IMR-90 (cell line): ENCODE results near the gene ADGRA1. TPM values are rescaled to one million over a fixed set of nuclear protein-coding genes. Genes with fewer than 3 reads are reported as not detected.

Source experiments
- ATAC-seq: fragments of 200-7000 bp; cut with Tn5 transposase; 2 replicates; pipeline ENCODE4 v1.9.1; 2020; ENCODE audit warnings: low read depth, mild to moderate bottlenecking, moderate library complexity
- BruUV-seq: library from RNA; stranded (reverse); fragments of 400-500 nt; replicated peaks from 2 replicates; lab custom pipeline; 2021; lab: Mats Ljungman, UMichigan
- CTCF ChIA-PET: fragments of 300-600 bp; formaldehyde crosslinking; extraction: SDS; loops from one replicate; lab custom pipeline; 2021; ENCODE audit warnings: antibody characterized with exemption; lab: Yijun Ruan, JAX
- POLR2A ChIA-PET: fragments of 300-600 bp; sonication (Branson Sonifier 250); formaldehyde crosslinking; loops from one replicate; lab custom pipeline; 2022; ENCODE audit warnings: antibody characterized with exemption; ENCODE audit not compliant: unreplicated experiment; lab: Charles Lee
- DNase-seq: peaks from one replicate; pipeline ENCODE4 v3.0.0; 2013
- H2AFZ ChIP-seq: replicated peaks from 2 replicates; pipeline ENCODE3; 2013; ENCODE audit warnings: low read length, mild to moderate bottlenecking; ENCODE audit not compliant: poor library complexity
- H2AK5ac ChIP-seq: 2 replicates; pipeline ENCODE4 v1.6.1; 2013; ENCODE audit warnings: low read depth, low read length, inconsistent platforms
- H2AK9ac ChIP-seq: replicated peaks from 2 replicates; pipeline ENCODE3; 2013; ENCODE audit warnings: mild to moderate bottlenecking, low read depth, low read length, moderate library complexity; ENCODE audit not compliant: poor library complexity
- H2BK120ac ChIP-seq: 2 replicates; pipeline ENCODE4 v1.6.1; 2013; ENCODE audit warnings: low read depth, low read length, inconsistent platforms
- H2BK15ac ChIP-seq: 3 replicates; pipeline ENCODE4 v1.6.1; 2013; ENCODE audit warnings: low read depth, low read length, inconsistent platforms
- H2BK20ac ChIP-seq: 2 replicates; pipeline ENCODE4 v1.6.1; 2013; ENCODE audit warnings: low read depth, mild to moderate bottlenecking, inconsistent platforms, low read length, moderate library complexity
- H2BK5ac ChIP-seq: 2 replicates; pipeline ENCODE4 v1.6.1; 2013; ENCODE audit warnings: mild to moderate bottlenecking, low read depth, low read length, inconsistent platforms; ENCODE audit not compliant: poor library complexity, severe bottlenecking
- H3K14ac ChIP-seq: replicated peaks from 2 replicates; pipeline ENCODE4 v1.6.1; 2013; ENCODE audit warnings: low read depth, low read length, inconsistent platforms
- H3K18ac ChIP-seq: 2 replicates; pipeline ENCODE4 v1.6.1; 2013; ENCODE audit warnings: low read depth, low read length, control low read depth
- H3K23ac ChIP-seq: 2 replicates; pipeline ENCODE4 v1.6.1; 2013; ENCODE audit warnings: low read depth, low read length, inconsistent platforms
- H3K27ac ChIP-seq: 2 replicates; pipeline ENCODE4 v1.5.1; 2013; ENCODE audit warnings: mild to moderate bottlenecking, control low read depth, low read length; ENCODE audit not compliant: insufficient read depth
- H3K27me3 ChIP-seq: 2 replicates; pipeline ENCODE4 v1.6.1; 2013; ENCODE audit warnings: low read length; ENCODE audit not compliant: control insufficient read depth, insufficient read depth
- H3K36me3 ChIP-seq: 2 replicates; pipeline ENCODE4 v1.6.1; 2013; ENCODE audit warnings: low read length, mixed read lengths; ENCODE audit not compliant: control insufficient read depth, insufficient read depth
- H3K4ac ChIP-seq: 2 replicates; pipeline ENCODE4 v1.6.1; 2013; ENCODE audit warnings: low read depth, low read length, inconsistent platforms
- H3K4me1 ChIP-seq: 2 replicates; pipeline ENCODE4 v1.6.1; 2013; ENCODE audit warnings: low read length, mixed read lengths; ENCODE audit not compliant: control insufficient read depth, insufficient read depth
- H3K4me2 ChIP-seq: 2 replicates; pipeline ENCODE4 v1.6.1; 2013; ENCODE audit warnings: low read depth, mild to moderate bottlenecking, control low read depth, low read length, moderate library complexity
- H3K4me3 ChIP-seq: 2 replicates; pipeline ENCODE4 v1.5.1; 2013; ENCODE audit warnings: low read depth, mild to moderate bottlenecking, control low read depth, low read length, moderate library complexity; ENCODE audit not compliant: insufficient read depth
- H3K56ac ChIP-seq: 2 replicates; pipeline ENCODE4 v1.6.1; 2013; ENCODE audit warnings: low read length, inconsistent platforms; ENCODE audit not compliant: insufficient read depth; ENCODE audit errors: extremely low read depth
- H3K79me1 ChIP-seq, 2 experiments: 2 replicates each; pipeline ENCODE4 v1.6.1; 2013; ENCODE audit warnings: low read length in 2 of 2, inconsistent platforms in 1 of 2, low read depth in 1 of 2
- H3K9ac ChIP-seq: 2 replicates; pipeline ENCODE4 v1.6.1; 2013; ENCODE audit warnings: low read depth, low read length, control low read depth
- H3K9me1 ChIP-seq: 2 replicates; pipeline ENCODE4 v1.6.1; 2013; ENCODE audit warnings: low read length, inconsistent platforms; ENCODE audit not compliant: insufficient read depth
- H3K9me3 ChIP-seq: 2 replicates; pipeline ENCODE4 v1.6.1; 2013; ENCODE audit warnings: low read length; ENCODE audit not compliant: control insufficient read depth, insufficient read depth
- H4K20me1 ChIP-seq: 2 replicates; pipeline ENCODE4 v1.6.1; 2013; ENCODE audit warnings: low read length, inconsistent platforms; ENCODE audit not compliant: insufficient read depth
- H4K5ac ChIP-seq: 2 replicates; pipeline ENCODE4 v1.6.1; 2013; ENCODE audit warnings: mild to moderate bottlenecking, low read depth, low read length, control low read depth
- H4K8ac ChIP-seq, 2 experiments: 2 replicates each; pipeline ENCODE4 v1.6.1; 2013; ENCODE audit warnings: low read depth in 2 of 2, low read length in 2 of 2, control low read depth in 1 of 2, inconsistent platforms in 1 of 2
- H4K91ac ChIP-seq: 2 replicates; pipeline ENCODE4 v1.6.1; 2013; ENCODE audit warnings: low read depth, low read length, inconsistent platforms; ENCODE audit not compliant: insufficient read depth
- FOS ChIP-seq: fragments of 150-350 bp; IDR thresholded peaks from 2 replicates; pipeline ENCODE4 v1.6.1; 2016; ENCODE audit warnings: low read depth, low read length
- MAFK ChIP-seq: IDR thresholded peaks from 2 replicates; pipeline ENCODE4 v1.6.1; 2012; ENCODE audit warnings: low read depth, low read length, improper control_type of control experiment
- POLR2A ChIP-seq: IDR thresholded peaks from 2 replicates; pipeline ENCODE4 v1.6.1; 2012; ENCODE audit warnings: mild to moderate bottlenecking, low read depth, low read length
- WGBS, 2 experiments: methylation state at CpG; one replicate each; pipeline versions ENCODE4 v1.1.5 to v1.1.7; 2013; ENCODE audit warnings: missing lambda C conversion rate in 2 of 2; ENCODE audit not compliant: insufficient read length in 1 of 2; ENCODE audit errors: extremely low coverage in 2 of 2; 5-methylcytosine and 5-hydroxymethylcytosine counted together
- dilution Hi-C: fragments of 300-500 bp; cut with HindIII; formaldehyde crosslinking; loops from one replicate; pipeline ENCODE4 v1.14.3; 2018; ENCODE audit warnings: low sequenced_read_pairs; ENCODE audit not compliant: unreplicated experiment
- in situ Hi-C: fragments of 300-500 bp; cut with MboI; formaldehyde crosslinking; loops from 3 replicates; pipeline ENCODE4 v1.14.3; 2019; ENCODE audit warnings: low sequenced_read_pairs, inconsistent platforms, mixed read lengths
- intact Hi-C: fragments of 100-400 bp; cut with micrococcal nuclease; formaldehyde crosslinking; loops from 2 replicates; pipeline ENCODE4 v1.10.0; 2022
- polyA plus RNA-seq, 3 experiments: library from polyadenylated mRNA; depleted of rRNA; stranded (reverse); fragments of >200 nt; gene quantifications; 2 replicates each; pipeline ENCODE4 v1.2.3, GENCODE V29; 2012; ENCODE audit warnings: low replicate concordance in 1 of 3
- total RNA-seq: library from RNA; depleted of rRNA; stranded (reverse); fragments of >200 nt; gene quantifications from 2 replicates; pipeline ENCODE4 v1.2.3, GENCODE V29; 2012

ADGRA1 gene
- total and polyA plus RNA-seq, 2 of the 4 experiments (the other 2 are of a cell fraction), result not detected

DNA sequence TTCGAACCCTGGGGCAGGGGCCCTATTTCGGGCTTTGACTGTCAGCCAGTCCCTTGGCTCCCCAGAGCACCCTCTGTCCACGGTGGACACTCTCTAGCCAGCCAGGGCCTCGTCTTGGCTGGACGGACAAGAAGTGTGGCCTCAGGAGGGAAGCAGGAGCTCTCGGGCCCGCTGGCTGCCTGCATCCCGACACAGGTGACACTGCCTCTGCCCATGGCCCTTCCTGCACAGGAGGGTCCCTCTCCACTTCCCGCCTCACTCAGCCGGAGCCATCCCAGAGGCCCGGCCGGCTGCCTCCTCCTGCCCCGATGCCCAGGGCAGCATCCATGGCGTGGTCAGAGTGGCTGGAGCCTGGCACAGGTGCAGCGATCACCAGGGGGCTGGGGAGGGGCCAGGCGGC, 7.9 kb downstream of the ADGRA1 start:
- H3K4me1 ChIP-seq, result no peaks in the 10 kb centered on the region
- H3K4me2 ChIP-seq, result no peak overlapping the region
- POLR2A ChIA-PET, result no interaction called here
- no peak overlapping the region for H3K56ac ChIP-seq
- no peak overlapping the region for H4K5ac ChIP-seq
- CTCF ChIA-PET, result no interaction called here
- H3K18ac ChIP-seq, result no peak overlapping the region
- no peak overlapping the region for H2AK9ac ChIP-seq
- no peak for DNase-seq
- in situ Hi-C loops (no loop called here), intact Hi-C loops (no loop called here), dilution Hi-C loops (no loop called here)
- no peak overlapping the region for H2BK20ac ChIP-seq
- WGBS, 2 experiments, result 61% methylated on average over 7 of the region's 16 CpGs; no CpG with 5 or more reads in 1 of the 2 experiments
- H2AFZ ChIP-seq, result no peak overlapping the region
- no peak overlapping the region for H2AK5ac ChIP-seq
- peaks cover 27% of the 10 kb centered on the region; the same call in 1 of the 2 replicates for H3K27me3 ChIP-seq
- no peak overlapping the region for H4K8ac ChIP-seq
- no peak overlapping the region for H4K91ac ChIP-seq
- ATAC-seq, result no peak
- no TSS peak for BruUV-seq
- no peaks in the 10 kb centered on the region for H3K9me1 ChIP-seq
- no peaks in the 10 kb centered on the region for H4K20me1 ChIP-seq
- H3K23ac ChIP-seq, result no peak overlapping the region
- no peak overlapping the region for H2BK120ac ChIP-seq
- H3K36me3 ChIP-seq, result no peaks in the 10 kb centered on the region
- no peak overlapping the region for H3K4me3 ChIP-seq
- no peaks in the 10 kb centered on the region for H3K79me1 ChIP-seq
- no peak overlapping the region for H3K27ac ChIP-seq
- H2BK15ac ChIP-seq, result no peak overlapping the region
- no peaks in the 10 kb centered on the region for H3K9me3 ChIP-seq
- H3K9ac ChIP-seq, result no peak overlapping the region
- TF ChIP-seq MAFK (no peak), FOS (no peak), POLR2A (no peak)
- H3K14ac ChIP-seq, result no peak overlapping the region
- no peak overlapping the region for H2BK5ac ChIP-seq
- no peak overlapping the region for H3K4ac ChIP-seq
